Fibroblast of skin of back (primary cell): Measurements from ENCODE around the gene TRIOBP.

Experiments
- DNase-seq: peaks from one replicate; pipeline ENCODE4 v3.0.0-alpha.2; 2013

Gene TRIOBP

GRCh38 chr22:37751449-37752188 is 54.8 kb downstream of the TRIOBP start:
- DNase-seq, result no peak

- DNase-seq, result peak; percentile 99
These were observed 55.6 kb downstream of the TRIOBP start for GRCh38 chr22:37752189-37753087.

GRCh38 chr22:37753746-37754145 is 56.9 kb downstream of the TRIOBP start:
- no peak for DNase-seq

GRCh38 chr22:37757663-37758062 is 60.8 kb downstream of the TRIOBP start:
- DNase-seq, result no peak

GRCh38 chr22:37758694-37759093 is 61.8 kb downstream of the TRIOBP start:
- DNase-seq, result no peak

GRCh38 chr22:37759281-37759680 is 62.4 kb downstream of the TRIOBP start:
- no peak for DNase-seq

- DNase-seq, result no peak
These were observed 63.3 kb downstream of the TRIOBP start for GRCh38 chr22:37760152-37760551.

- DNase-seq, result no peak
These were observed 65.6 kb downstream of the TRIOBP start for GRCh38 chr22:37762389-37762836.

GRCh38 chr22:37763012-37763411 is 66.2 kb downstream of the TRIOBP start:
- no peak for DNase-seq

GRCh38 chr22:37763652-37764051 is 66.8 kb downstream of the TRIOBP start:
- no peak for DNase-seq

- no peak for DNase-seq
These were observed 67.8 kb downstream of the TRIOBP start for GRCh38 chr22:37764622-37765021.

GRCh38 chr22:37765498-37765897 is 68.7 kb downstream of the TRIOBP start:
- no peak for DNase-seq

- DNase-seq, result no peak
These were observed 69.2 kb downstream of the TRIOBP start for GRCh38 chr22:37765953-37766576.

- DNase-seq, result no peak
These were observed 71.4 kb downstream of the TRIOBP start for GRCh38 chr22:37768273-37768672.

GRCh38 chr22:37769056-37769455 is 72.2 kb downstream of the TRIOBP start:
- DNase-seq, result no peak

- DNase-seq, result no peak
These were observed 74.2 kb downstream of the TRIOBP start for GRCh38 chr22:37771081-37771480.

GRCh38 chr22:37771702-37772427 is 75.0 kb downstream of the TRIOBP start:
- no peak for DNase-seq

GRCh38 chr22:37774728-37775127 is 77.9 kb downstream of the TRIOBP start:
- DNase-seq, result no peak

- DNase-seq, result peak; percentile 62
These were observed 79.2 kb downstream of the TRIOBP start for GRCh38 chr22:37775785-37776638.

- no peak for DNase-seq
These were observed 79.8 kb downstream of the TRIOBP start for GRCh38 chr22:37776639-37777005.

GRCh38 chr22:37777122-37777687 is 80.4 kb downstream of the TRIOBP start:
- DNase-seq, result peak; percentile 69
